ENCODE measurements around the gene HECA.
"Not testable (repeated sequence)": the region's sequence is repeated elsewhere in the genome, so short reads cannot be mapped to it uniquely, and the experiment has no call there.

HECA gene

GRCh38 chr6:139135578-139136545, 982 bp downstream of the HECA start:
- DNase-seq (ENCODE audit: low read depth): no peak

- DNase-seq (ENCODE audit: low read depth): no peak
Measured at GRCh38 chr6:139137706-139138105, 2.8 kb downstream of the HECA start.

- not testable (repeated sequence) for DNase-seq (ENCODE audit: low read depth)
Measured at GRCh38 chr6:139140854-139141253, 6.0 kb downstream of the HECA start.

GRCh38 chr6:139142262-139142661, 7.4 kb downstream of the HECA start:
- no peak for DNase-seq (ENCODE audit: low read depth)

- DNase-seq (ENCODE audit: low read depth): no peak
Measured at GRCh38 chr6:139143111-139143510, 8.2 kb downstream of the HECA start.

GRCh38 chr6:139144490-139145085, 9.7 kb downstream of the HECA start:
- DNase-seq (ENCODE audit: low read depth): no peak

GRCh38 chr6:139145661-139146060, 10.8 kb downstream of the HECA start:
- DNase-seq (ENCODE audit: low read depth): no peak

- no peak for DNase-seq (ENCODE audit: low read depth)
Measured at GRCh38 chr6:139146317-139146726, 11.4 kb downstream of the HECA start.

GRCh38 chr6:139147628-139148027, 12.7 kb downstream of the HECA start:
- no peak for DNase-seq (ENCODE audit: low read depth)

GRCh38 chr6:139148557-139149235, 13.8 kb downstream of the HECA start:
- no peak for DNase-seq (ENCODE audit: low read depth)

GRCh38 chr6:139149383-139149782, 14.5 kb downstream of the HECA start:
- no peak for DNase-seq (ENCODE audit: low read depth)

GRCh38 chr6:139150920-139151319, 16.0 kb downstream of the HECA start:
- no peak for DNase-seq (ENCODE audit: low read depth)

GRCh38 chr6:139151425-139152087, 16.7 kb downstream of the HECA start:
- no peak for DNase-seq (ENCODE audit: low read depth)

- no peak for DNase-seq (ENCODE audit: low read depth)
Measured at GRCh38 chr6:139152088-139152891, 17.4 kb downstream of the HECA start.

GRCh38 chr6:139152892-139153271, 18.0 kb downstream of the HECA start:
- DNase-seq (ENCODE audit: low read depth): no peak

- DNase-seq (ENCODE audit: low read depth): no peak
Measured at GRCh38 chr6:139153855-139154254, 19.0 kb downstream of the HECA start.

- DNase-seq (ENCODE audit: low read depth): no peak
Measured at GRCh38 chr6:139154881-139155547, 20.1 kb downstream of the HECA start.

- no peak for DNase-seq (ENCODE audit: low read depth)
Measured at GRCh38 chr6:139156102-139156501, 21.2 kb downstream of the HECA start.

GRCh38 chr6:139156551-139156950, 21.7 kb downstream of the HECA start:
- no peak for DNase-seq (ENCODE audit: low read depth)

GRCh38 chr6:139157086-139157485, 22.2 kb downstream of the HECA start:
- DNase-seq (ENCODE audit: low read depth): not testable (repeated sequence)

- DNase-seq (ENCODE audit: low read depth): no peak
Measured at GRCh38 chr6:139159016-139159415, 24.1 kb downstream of the HECA start.
